NB4 (cell line): ENCODE data around the gene MALRD1.

ENCODE experiments used
- CTCF ChIP-seq: IDR thresholded peaks from one replicate; pipeline ENCODE4 v1.5.1; 2012; ENCODE audit warnings: low read depth, low read length
- MAX ChIP-seq: IDR thresholded peaks from 2 replicates; pipeline ENCODE4 v1.6.1; 2011; ENCODE audit warnings: low read depth, low read length
- POLR2A ChIP-seq: IDR thresholded peaks from 2 replicates; pipeline ENCODE4 v1.6.1; 2011; ENCODE audit warnings: mild to moderate bottlenecking; ENCODE audit not compliant: insufficient read length; ENCODE audit errors: extremely low read depth

- TF ChIP-seq POLR2A (no peak), CTCF (no peak), MAX (no peak)
Observed at GRCh38 chr10:19385846-19386450, 337.3 kb downstream of the MALRD1 start.
